CD4-positive, alpha-beta T cell treated with Interleukin-2 at 100 ng/mL for 4 hours (primary cell): ENCODE results near the gene OR6Q1.

ENCODE experiments used
- DNase-seq: peaks from one replicate; pipeline ENCODE4 v3.0.0-alpha.2; 2020; ENCODE audit warnings: low spot score

The OR6Q1 gene

GRCh38 chr11:58058276-58059006, 27.7 kb downstream of the OR6Q1 start:
- DNase-seq: no peak

- no peak for DNase-seq
These were observed 28.2 kb downstream of the OR6Q1 start for GRCh38 chr11:58059007-58059350.

- no peak for DNase-seq
These were observed 29.8 kb downstream of the OR6Q1 start for GRCh38 chr11:58060535-58060934.

- no peak for DNase-seq
These were observed 30.4 kb downstream of the OR6Q1 start for GRCh38 chr11:58060939-58061672.

DNA sequence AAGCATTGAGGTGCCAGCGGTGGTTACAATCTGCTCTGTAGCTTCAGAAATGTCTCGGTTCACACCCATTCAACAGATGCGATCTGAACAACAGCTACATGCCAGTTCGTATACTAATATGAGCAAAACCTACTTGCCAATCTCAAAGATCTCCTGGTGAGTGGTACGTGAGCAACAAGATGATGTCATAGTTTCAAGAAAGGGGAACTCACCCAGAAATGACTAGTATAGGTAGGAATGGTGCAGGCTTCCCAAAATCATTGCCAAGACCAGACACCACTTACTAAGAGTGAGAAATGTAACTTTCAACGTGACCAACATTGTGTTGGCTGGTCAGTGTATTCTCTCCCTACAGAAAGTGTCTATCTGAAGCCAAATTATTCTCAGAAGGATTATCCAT, 31.1 kb downstream of the OR6Q1 start:
- no peak for DNase-seq

DNA sequence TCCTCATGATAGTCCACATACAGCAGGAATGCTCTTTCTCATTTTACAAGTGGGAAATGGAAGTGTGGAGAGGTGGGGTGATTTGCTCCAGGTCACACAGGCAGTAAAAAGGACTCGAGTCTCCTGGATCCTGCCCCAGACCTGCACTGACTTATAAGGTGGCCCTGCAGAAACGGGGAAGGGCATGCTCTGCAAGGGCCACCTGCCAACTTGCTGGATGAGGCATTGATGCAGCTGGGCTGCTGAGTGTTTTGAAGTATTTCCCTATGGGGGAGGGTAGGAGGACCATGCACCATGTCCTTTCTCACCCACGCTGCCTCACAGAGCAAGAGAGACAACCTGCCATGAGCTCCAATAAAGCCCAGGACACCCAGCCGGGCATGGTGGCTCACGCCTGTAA, 36.9 kb downstream of the OR6Q1 start:
- DNase-seq: no peak

- no peak for DNase-seq
These were observed 37.9 kb downstream of the OR6Q1 start for GRCh38 chr11:58068655-58069054.

- DNase-seq: no peak
These were observed 39.8 kb downstream of the OR6Q1 start for GRCh38 chr11:58070585-58070984.

DNA sequence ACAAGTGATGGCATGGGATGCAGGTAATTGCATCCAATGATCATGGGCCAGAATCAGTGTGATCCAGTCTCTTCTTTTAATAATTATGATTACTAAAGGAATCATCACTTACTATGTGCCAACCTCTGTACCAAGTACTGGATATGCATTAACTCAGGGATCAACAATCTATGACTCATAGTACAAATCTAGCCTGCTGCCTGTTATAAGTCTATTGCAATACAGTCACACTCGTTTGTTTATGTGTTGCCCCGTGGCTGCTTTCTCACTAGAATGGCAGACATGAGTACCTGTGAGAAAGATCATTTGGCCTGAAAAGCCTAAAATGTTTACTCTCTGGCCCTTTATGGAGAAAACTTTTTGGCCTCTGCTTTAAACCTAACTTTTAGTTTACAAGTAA, 45.0 kb downstream of the OR6Q1 start:
- no peak for DNase-seq
